ENCODE measurements around the gene PLS1.

PLS1 gene

GRCh38 chr3:142609136-142609535, 12.9 kb downstream of the PLS1 start:
- Histone ChIP-seq H3K36me3 (no peaks in the 10 kb centered on the region), H3K4me1 (ENCODE audit: control insufficient read depth in 1 of 2, insufficient read depth in 1 of 2, low read depth in 1 of 2, low read length in 1 of 2) (no peaks in the 10 kb centered on the region), H3K27ac (no peak overlapping the region), H3K9me3 (no peaks in the 10 kb centered on the region), H3K27me3 (no peaks in the 10 kb centered on the region), H3K4me3 (ENCODE audit: low read depth in 1 of 2, low read length in 1 of 2) (no peak overlapping the region)
- TF ChIP-seq CTCF (IDR thresholded peaks at IDR 0.05) = no peak

- no peak for TF ChIP-seq CTCF (IDR thresholded peaks at IDR 0.05)
- Histone ChIP-seq H3K9me3 (no peaks in the 10 kb centered on the region), H3K4me1 (ENCODE audit: control insufficient read depth in 1 of 2, insufficient read depth in 1 of 2, low read depth in 1 of 2, low read length in 1 of 2) (no peaks in the 10 kb centered on the region), H3K27ac (no peak overlapping the region), H3K4me3 (ENCODE audit: low read depth in 1 of 2, low read length in 1 of 2) (no peak overlapping the region), H3K27me3 (no peaks in the 10 kb centered on the region), H3K36me3 (no peaks in the 10 kb centered on the region)
Observed at GRCh38 chr3:142611206-142611605, 15.0 kb downstream of the PLS1 start.

GRCh38 chr3:142613491-142613890, 17.3 kb downstream of the PLS1 start:
- Histone ChIP-seq H3K27ac (no peak overlapping the region), H3K27me3 (no peaks in the 10 kb centered on the region), H3K4me1 (ENCODE audit: control insufficient read depth in 1 of 2, insufficient read depth in 1 of 2, low read depth in 1 of 2, low read length in 1 of 2) (no peaks in the 10 kb centered on the region), H3K4me3 (ENCODE audit: low read depth in 1 of 2, low read length in 1 of 2) (no peak overlapping the region), H3K36me3 (no peaks in the 10 kb centered on the region), H3K9me3 (no peaks in the 10 kb centered on the region)
- no peak for TF ChIP-seq CTCF (IDR thresholded peaks at IDR 0.05)

GRCh38 chr3:142614059-142614626, 17.9 kb downstream of the PLS1 start:
- H3K27ac ChIP-seq = no peak overlapping the region
- no peak overlapping the region for H3K4me3 ChIP-seq (ENCODE audit: low read depth in 1 of 2, low read length in 1 of 2)
- no peaks in the 10 kb centered on the region for H3K9me3 ChIP-seq
- no peaks in the 10 kb centered on the region for H3K36me3 ChIP-seq
- TF ChIP-seq CTCF (IDR thresholded peaks at IDR 0.05) = no peak
- H3K27me3 ChIP-seq = no peaks in the 10 kb centered on the region
- no peaks in the 10 kb centered on the region for H3K4me1 ChIP-seq (ENCODE audit: control insufficient read depth in 1 of 2, insufficient read depth in 1 of 2, low read depth in 1 of 2, low read length in 1 of 2)

- H3K27me3 ChIP-seq = no peaks in the 10 kb centered on the region
- no peaks in the 10 kb centered on the region for H3K4me1 ChIP-seq (ENCODE audit: control insufficient read depth in 1 of 2, insufficient read depth in 1 of 2, low read depth in 1 of 2, low read length in 1 of 2)
- no peaks in the 10 kb centered on the region for H3K36me3 ChIP-seq
- no peaks in the 10 kb centered on the region for H3K9me3 ChIP-seq
- H3K27ac ChIP-seq = no peak overlapping the region
- no peak overlapping the region for H3K4me3 ChIP-seq (ENCODE audit: low read depth in 1 of 2, low read length in 1 of 2)
- TF ChIP-seq CTCF (IDR thresholded peaks at IDR 0.05) = no peak
Observed at GRCh38 chr3:142615171-142615570, 19.0 kb downstream of the PLS1 start.
